ENCODE results near the gene SH3RF3. TPM values are rescaled to one million over a fixed set of nuclear protein-coding genes. Genes with fewer than 3 reads are reported as not detected.

The SH3RF3 gene
- 1.4 TPM for total RNA-seq
- 1 to 10 TPM in 1 of 4 donors, under 1 TPM in 3; 0.16 to 1.6 (median 0.68) TPM for polyA plus RNA-seq

DNA sequence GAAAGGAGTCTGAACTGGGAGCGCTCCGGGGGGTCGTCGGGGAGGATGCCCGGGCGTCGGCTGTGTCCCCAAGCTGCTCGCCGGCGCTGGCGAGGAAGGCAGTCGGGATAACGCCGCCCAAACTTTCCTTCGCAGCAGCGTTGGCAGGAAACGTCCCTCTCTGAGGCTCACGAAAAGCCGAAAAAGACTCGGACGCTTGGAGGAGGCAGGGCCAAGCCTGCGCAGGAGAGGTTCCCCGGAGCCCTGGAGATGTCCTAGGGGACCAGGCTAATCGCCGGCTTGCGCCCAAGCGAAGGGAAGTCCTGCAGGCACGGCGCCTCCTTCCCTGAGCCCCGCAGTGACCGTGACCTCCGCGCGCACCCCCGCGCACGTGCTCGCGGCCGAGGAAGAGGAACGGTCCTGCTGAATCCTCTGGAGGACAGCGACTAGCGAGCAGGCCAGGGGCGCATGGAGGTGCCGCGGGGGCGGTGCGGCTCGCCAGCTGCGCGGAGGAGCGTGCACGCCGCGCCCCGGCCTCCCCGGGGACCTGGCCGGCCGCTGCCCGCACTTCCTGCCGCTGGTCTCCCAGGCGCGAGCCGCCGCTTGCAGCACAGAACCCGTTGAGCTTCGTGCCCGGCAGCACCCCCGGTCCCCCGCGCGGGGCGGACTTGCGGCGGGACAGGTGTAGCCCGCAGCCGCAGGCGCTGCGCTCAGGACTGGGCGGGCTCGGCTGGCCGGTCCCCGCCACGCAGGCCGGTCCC lies at the start of gene SH3RF3:
TSS of gene SH3RF3 (plus strand) at position 590 of the 740 bp plus-strand sequence.
- Histone ChIP-seq H3K36me3 (ENCODE audit: control insufficient read depth, insufficient read depth, low read length) (no peaks in the 10 kb centered on the region), H3K27me3 (ENCODE audit: control insufficient read depth, insufficient read depth, low read length) (peaks cover 19% of the 10 kb centered on the region), H3K9me3 (ENCODE audit: control insufficient read depth in 2 of 2, low read length in 2 of 2) (no peaks in the 10 kb centered on the region), H3K4me1 (ENCODE audit: control insufficient read depth, insufficient read depth, low read length, poor library complexity, severe bottlenecking) (peaks cover 34% of the 10 kb centered on the region), H3K4me3 (ENCODE audit: low read depth, low read length) (peak within 1 kb of the TSS; percentile 48), H3K27ac (ENCODE audit: insufficient read depth, low read length, poor library complexity, severe bottlenecking) (no peak within 1 kb of the TSS)
- Mint-ChIP-seq H3K27ac (peak within 1 kb of the TSS in 2 of 3 donors; percentile 87 to 91), H3K4me1 (peaks cover 0 to 56% (median 12%) of the 10 kb centered on the region in 4 donors), H3K4me3 (peak within 1 kb of the TSS; percentile 92 to 95 (median 94)), H3K36me3 (no peaks in the 10 kb centered on the region), H3K27me3 (peaks cover 46% of the 10 kb centered on the region), H3K9me3 (peaks cover 0 to 1% (median 0%) of the 10 kb centered on the region in 7 donors)
- DNase-seq, result peak in 2 of 3 donors; percentile 25 to 41
- ATAC-seq (ENCODE audit: low read depth in 2 of 2), result peak; percentile 15 to 37

DNA sequence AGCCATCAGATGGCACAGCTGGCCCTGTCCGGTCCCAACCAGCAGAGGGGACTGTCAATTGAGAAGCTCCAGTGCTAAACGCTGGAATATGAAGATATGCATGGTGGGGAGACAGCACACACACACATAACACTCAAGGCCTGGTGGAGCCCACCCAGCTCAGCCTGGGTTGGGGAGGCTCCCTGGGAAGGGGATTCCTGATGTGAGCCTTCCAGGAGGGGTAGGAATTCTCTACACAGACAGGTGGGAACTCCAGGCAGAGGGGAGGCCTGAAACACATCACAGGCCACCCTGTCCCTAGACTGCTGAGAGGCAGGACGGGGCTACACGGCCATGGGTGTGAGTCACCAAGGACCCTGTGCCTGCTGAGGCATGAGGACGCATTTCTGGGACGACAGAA lies 49.4 kb upstream of the SH3RF3 start:
- Histone ChIP-seq H3K4me3 (ENCODE audit: low read depth, low read length) (no peak overlapping the region), H3K27ac (ENCODE audit: insufficient read depth, low read length, poor library complexity, severe bottlenecking) (no peak overlapping the region), H3K4me1 (ENCODE audit: control insufficient read depth, insufficient read depth, low read length, poor library complexity, severe bottlenecking) (no peaks in the 10 kb centered on the region), H3K27me3 (ENCODE audit: control insufficient read depth, insufficient read depth, low read length) (peaks cover 2% of the 10 kb centered on the region), H3K36me3 (ENCODE audit: control insufficient read depth, insufficient read depth, low read length) (no peaks in the 10 kb centered on the region), H3K9me3 (ENCODE audit: control insufficient read depth in 2 of 2, low read length in 2 of 2) (no peaks in the 10 kb centered on the region)
- Mint-ChIP-seq H3K4me3 (no peak overlapping the region), H3K4me1 (peaks cover 0 to 31% (median 2%) of the 10 kb centered on the region in 4 donors), H3K9me3 (peaks cover 0 to 1% (median 0%) of the 10 kb centered on the region in 7 donors), H3K27me3 (peaks cover 6% of the 10 kb centered on the region), H3K36me3 (no peaks in the 10 kb centered on the region), H3K27ac (no peak overlapping the region)
- DNase-seq (no peak), ATAC-seq (ENCODE audit: low read depth in 2 of 2) (peak in 1 of 2 donors; percentile 5)

DNA sequence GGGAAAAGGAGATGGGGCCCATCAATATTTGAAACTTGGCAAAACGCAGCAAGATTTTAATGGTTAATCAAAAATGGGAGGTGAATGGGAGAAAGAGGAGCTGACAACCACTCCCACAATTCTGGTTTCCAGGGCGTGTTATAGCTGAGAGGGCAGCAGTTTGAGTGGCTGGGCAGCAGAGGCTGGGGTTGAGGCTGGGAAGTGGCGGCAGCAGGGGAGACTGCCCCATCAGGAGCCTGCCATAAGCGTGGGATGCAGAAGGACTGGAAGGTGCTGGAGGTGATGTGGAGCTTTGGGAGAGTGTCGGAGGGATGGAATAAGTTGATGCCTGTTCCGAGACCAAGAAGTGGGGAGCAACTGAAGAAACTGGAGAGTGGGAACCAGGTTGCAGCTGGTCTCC lies 48.9 kb upstream of the SH3RF3 start:
- Histone ChIP-seq H3K27me3 (ENCODE audit: control insufficient read depth, insufficient read depth, low read length) (peaks cover 2% of the 10 kb centered on the region), H3K4me1 (ENCODE audit: control insufficient read depth, insufficient read depth, low read length, poor library complexity, severe bottlenecking) (no peaks in the 10 kb centered on the region), H3K27ac (ENCODE audit: insufficient read depth, low read length, poor library complexity, severe bottlenecking) (no peak overlapping the region), H3K9me3 (ENCODE audit: control insufficient read depth in 2 of 2, low read length in 2 of 2) (no peaks in the 10 kb centered on the region), H3K36me3 (ENCODE audit: control insufficient read depth, insufficient read depth, low read length) (no peaks in the 10 kb centered on the region), H3K4me3 (ENCODE audit: low read depth, low read length) (no peak overlapping the region)
- ATAC-seq (ENCODE audit: low read depth in 2 of 2) (no peak), DNase-seq (no peak)
- Mint-ChIP-seq H3K36me3 (no peaks in the 10 kb centered on the region), H3K4me1 (peaks cover 0 to 28% (median 2%) of the 10 kb centered on the region in 4 donors), H3K9me3 (peaks cover 0 to 1% (median 0%) of the 10 kb centered on the region in 7 donors), H3K27me3 (peaks cover 6% of the 10 kb centered on the region), H3K27ac (peak overlapping the region in 2 of 3 donors; percentile 2 to 31), H3K4me3 (no peak overlapping the region)

DNA sequence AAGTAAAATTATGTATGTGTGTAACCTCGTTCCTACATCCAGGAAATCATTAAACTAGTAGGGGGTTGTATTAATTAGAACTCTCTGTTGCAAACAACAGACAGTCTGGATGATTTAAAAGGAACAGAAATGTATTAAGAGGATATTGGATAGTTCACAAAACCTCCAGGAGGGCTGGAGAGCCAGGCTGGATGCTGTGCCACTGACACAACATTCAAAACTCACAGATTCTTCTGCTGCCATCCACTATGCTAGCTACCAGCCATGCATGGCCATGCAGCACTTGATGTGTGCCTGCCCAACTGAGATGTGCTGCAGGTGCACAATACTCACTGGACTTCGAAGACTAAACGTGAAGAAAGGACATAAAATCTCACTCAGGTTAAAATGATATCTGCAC lies 48.2 kb upstream of the SH3RF3 start:
- no peak overlapping the region for H3K4me3 Mint-ChIP-seq
- H3K27me3 ChIP-seq (ENCODE audit: control insufficient read depth, insufficient read depth, low read length), result peaks cover 2% of the 10 kb centered on the region
- no peaks in the 10 kb centered on the region for H3K4me1 ChIP-seq (ENCODE audit: control insufficient read depth, insufficient read depth, low read length, poor library complexity, severe bottlenecking)
- no peaks in the 10 kb centered on the region for H3K36me3 Mint-ChIP-seq
- H3K27me3 Mint-ChIP-seq, result peaks cover 4% of the 10 kb centered on the region
- DNase-seq, result no peak
- no peak overlapping the region for H3K4me3 ChIP-seq (ENCODE audit: low read depth, low read length)
- no peak overlapping the region for H3K27ac Mint-ChIP-seq
- no peak for ATAC-seq (ENCODE audit: low read depth in 2 of 2)
- H3K27ac ChIP-seq (ENCODE audit: insufficient read depth, low read length, poor library complexity, severe bottlenecking), result no peak overlapping the region
- H3K36me3 ChIP-seq (ENCODE audit: control insufficient read depth, insufficient read depth, low read length), result no peaks in the 10 kb centered on the region
- peaks cover 0 to under 1% (median 0%) of the 10 kb centered on the region in 7 donors for H3K9me3 Mint-ChIP-seq
- no peaks in the 10 kb centered on the region for H3K9me3 ChIP-seq (ENCODE audit: control insufficient read depth in 2 of 2, low read length in 2 of 2)
- H3K4me1 Mint-ChIP-seq, result peaks cover 0 to 22% (median 2%) of the 10 kb centered on the region in 4 donors

DNA sequence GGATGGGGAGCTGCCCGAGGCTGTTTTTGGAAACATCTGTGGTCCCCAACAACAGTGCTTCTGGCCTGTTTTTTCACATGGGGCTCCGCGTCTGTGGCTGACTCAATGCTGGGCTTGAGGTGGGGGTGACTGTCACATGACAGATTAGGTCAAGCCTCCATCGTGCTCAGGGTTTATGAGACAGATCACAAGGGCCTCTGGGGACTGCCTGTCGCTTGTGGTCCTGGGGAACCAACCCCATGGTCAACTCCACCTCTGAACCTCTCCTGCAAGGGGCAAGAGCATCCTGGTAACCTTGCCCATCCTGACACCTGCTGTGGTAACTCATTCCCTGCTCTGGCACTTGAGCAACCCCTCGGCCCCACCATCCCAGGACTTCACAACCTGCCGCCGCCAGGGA lies 47.6 kb upstream of the SH3RF3 start:
- H3K4me1 ChIP-seq (ENCODE audit: control insufficient read depth, insufficient read depth, low read length, poor library complexity, severe bottlenecking), result no peaks in the 10 kb centered on the region
- Mint-ChIP-seq H3K36me3 (no peaks in the 10 kb centered on the region), H3K4me3 (no peak overlapping the region), H3K4me1 (peaks cover 0 to 20% (median under 1%) of the 10 kb centered on the region in 4 donors), H3K9me3 (peaks cover 0 to 2% (median 0%) of the 10 kb centered on the region in 7 donors), H3K27me3 (peaks cover 4% of the 10 kb centered on the region), H3K27ac (no peak overlapping the region)
- ATAC-seq (ENCODE audit: low read depth in 2 of 2), result no peak
- no peaks in the 10 kb centered on the region for H3K36me3 ChIP-seq (ENCODE audit: control insufficient read depth, insufficient read depth, low read length)
- DNase-seq, result no peak
- no peak overlapping the region for H3K4me3 ChIP-seq (ENCODE audit: low read depth, low read length)
- no peaks in the 10 kb centered on the region for H3K27me3 ChIP-seq (ENCODE audit: control insufficient read depth, insufficient read depth, low read length)
- H3K9me3 ChIP-seq (ENCODE audit: control insufficient read depth in 2 of 2, low read length in 2 of 2), result no peaks in the 10 kb centered on the region
- H3K27ac ChIP-seq (ENCODE audit: insufficient read depth, low read length, poor library complexity, severe bottlenecking), result no peak overlapping the region

DNA sequence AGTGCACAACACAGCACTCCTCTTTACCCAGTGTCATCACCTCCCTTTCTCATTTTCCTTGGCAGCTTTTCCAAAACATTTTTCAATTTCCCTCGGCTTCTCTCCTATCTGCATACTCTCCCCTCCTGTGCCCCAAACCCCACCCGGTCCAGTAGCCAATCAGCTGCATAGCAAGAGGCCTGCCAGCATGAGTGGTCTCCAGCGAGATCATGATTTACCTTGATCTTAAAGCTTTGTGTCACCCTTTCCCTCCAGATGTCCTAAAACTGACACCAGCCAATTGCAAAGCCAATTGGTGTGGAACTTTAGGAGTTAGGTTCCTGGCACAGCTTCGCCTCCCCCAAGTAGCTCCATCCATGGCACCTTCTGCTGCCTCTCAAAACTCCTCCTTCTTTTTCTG lies 45.2 kb upstream of the SH3RF3 start:
- H3K4me3 Mint-ChIP-seq, result no peak overlapping the region
- ATAC-seq (ENCODE audit: low read depth in 2 of 2), result no peak
- no peaks in the 10 kb centered on the region for H3K36me3 ChIP-seq (ENCODE audit: control insufficient read depth, insufficient read depth, low read length)
- H3K27me3 ChIP-seq (ENCODE audit: control insufficient read depth, insufficient read depth, low read length), result no peaks in the 10 kb centered on the region
- H3K4me3 ChIP-seq (ENCODE audit: low read depth, low read length), result no peak overlapping the region
- no peaks in the 10 kb centered on the region for H3K36me3 Mint-ChIP-seq
- no peaks in the 10 kb centered on the region for H3K4me1 ChIP-seq (ENCODE audit: control insufficient read depth, insufficient read depth, low read length, poor library complexity, severe bottlenecking)
- H3K27ac Mint-ChIP-seq, result peak overlapping the region in 1 of 3 donors; percentile 57
- H3K4me1 Mint-ChIP-seq, result peaks cover 0 to 28% (median under 1%) of the 10 kb centered on the region in 4 donors
- peaks cover 0 to 2% (median 0%) of the 10 kb centered on the region in 7 donors for H3K9me3 Mint-ChIP-seq
- peaks cover 4% of the 10 kb centered on the region for H3K27me3 Mint-ChIP-seq
- DNase-seq, result no peak
- H3K27ac ChIP-seq (ENCODE audit: insufficient read depth, low read length, poor library complexity, severe bottlenecking), result no peak overlapping the region
- no peaks in the 10 kb centered on the region for H3K9me3 ChIP-seq (ENCODE audit: control insufficient read depth in 2 of 2, low read length in 2 of 2)

DNA sequence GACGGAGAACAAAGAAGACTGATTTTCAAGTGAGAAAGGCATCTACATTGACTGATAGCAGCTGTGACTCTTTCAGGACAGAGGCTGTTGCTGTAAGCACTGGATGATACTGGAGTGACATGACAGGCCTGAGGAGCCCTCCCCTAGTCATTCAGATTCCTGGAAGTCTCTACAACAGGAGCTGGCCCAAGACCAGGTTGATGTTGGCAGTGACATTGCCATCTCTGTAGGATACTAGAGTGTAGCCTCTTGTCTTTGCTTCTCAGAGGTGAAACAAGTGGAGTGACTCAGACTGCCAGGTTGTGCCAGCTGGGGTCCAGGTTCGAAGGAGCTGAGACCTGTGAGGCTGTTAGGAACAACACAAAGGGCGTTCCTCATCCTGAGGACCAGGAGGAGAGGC lies 44.7 kb upstream of the SH3RF3 start:
- Histone ChIP-seq H3K4me3 (ENCODE audit: low read depth, low read length) (no peak overlapping the region), H3K9me3 (ENCODE audit: control insufficient read depth in 2 of 2, low read length in 2 of 2) (no peaks in the 10 kb centered on the region), H3K27ac (ENCODE audit: insufficient read depth, low read length, poor library complexity, severe bottlenecking) (no peak overlapping the region), H3K4me1 (ENCODE audit: control insufficient read depth, insufficient read depth, low read length, poor library complexity, severe bottlenecking) (no peaks in the 10 kb centered on the region), H3K36me3 (ENCODE audit: control insufficient read depth, insufficient read depth, low read length) (no peaks in the 10 kb centered on the region), H3K27me3 (ENCODE audit: control insufficient read depth, insufficient read depth, low read length) (no peaks in the 10 kb centered on the region)
- H3K27ac Mint-ChIP-seq, result no peak overlapping the region
- H3K4me1 Mint-ChIP-seq, result peaks cover 0 to 29% (median under 1%) of the 10 kb centered on the region in 4 donors
- peaks cover 4% of the 10 kb centered on the region for H3K27me3 Mint-ChIP-seq
- no peak overlapping the region for H3K4me3 Mint-ChIP-seq
- H3K9me3 Mint-ChIP-seq, result peaks cover 0 to 2% (median 0%) of the 10 kb centered on the region in 7 donors
- no peak for ATAC-seq (ENCODE audit: low read depth in 2 of 2)
- no peaks in the 10 kb centered on the region for H3K36me3 Mint-ChIP-seq
- DNase-seq, result no peak
